ENCODE data around the gene RPL38.

RPL38 gene

GRCh38 chr17:74218436-74218835 is 15.0 kb downstream of the RPL38 start:
- no peak for DNase-seq (ENCODE audit: low read depth)
- TF ChIP-seq CTCF (IDR thresholded peaks at IDR 0.05; ENCODE audit: low read length, missing control alignments), result no peak
- no peak overlapping the region for H3K4me3 ChIP-seq (replicated peaks; ENCODE audit: low read depth, low read length)

- DNase-seq (ENCODE audit: low read depth), result no peak
- no peak overlapping the region for H3K4me3 ChIP-seq (replicated peaks; ENCODE audit: low read depth, low read length)
- TF ChIP-seq CTCF (IDR thresholded peaks at IDR 0.05; ENCODE audit: low read length, missing control alignments), result no peak
Observed at GRCh38 chr17:74219576-74220133, 16.2 kb downstream of the RPL38 start.

- DNase-seq (ENCODE audit: low read depth), result no peak
- no peak overlapping the region for H3K4me3 ChIP-seq (replicated peaks; ENCODE audit: low read depth, low read length)
- TF ChIP-seq CTCF (IDR thresholded peaks at IDR 0.05; ENCODE audit: low read length, missing control alignments), result no peak
Observed at GRCh38 chr17:74220219-74220618, 16.7 kb downstream of the RPL38 start.

- DNase-seq (ENCODE audit: low read depth), result no peak
- no peak for TF ChIP-seq CTCF (IDR thresholded peaks at IDR 0.05; ENCODE audit: low read length, missing control alignments)
- no peak overlapping the region for H3K4me3 ChIP-seq (replicated peaks; ENCODE audit: low read depth, low read length)
Observed at GRCh38 chr17:74220946-74221818, 17.7 kb downstream of the RPL38 start.

GRCh38 chr17:74222399-74222798 is 18.9 kb downstream of the RPL38 start:
- H3K4me3 ChIP-seq (replicated peaks; ENCODE audit: low read depth, low read length), result no peak overlapping the region
- no peak for TF ChIP-seq CTCF (IDR thresholded peaks at IDR 0.05; ENCODE audit: low read length, missing control alignments)
- DNase-seq (ENCODE audit: low read depth), result no peak

GRCh38 chr17:74223901-74224300 is 20.4 kb downstream of the RPL38 start:
- no peak for DNase-seq (ENCODE audit: low read depth)
- H3K4me3 ChIP-seq (replicated peaks; ENCODE audit: low read depth, low read length), result no peak overlapping the region
- TF ChIP-seq CTCF (IDR thresholded peaks at IDR 0.05; ENCODE audit: low read length, missing control alignments), result no peak

Measured in fibroblast of pulmonary artery (primary cell).